ENCODE measurements around the gene ZSWIM1. TPM values are rescaled to one million over a fixed set of nuclear protein-coding genes. Genes with fewer than 3 reads are reported as not detected.

ZSWIM1 gene
- total RNA-seq, 1 experiment from 2014 or later = 17.4 TPM

GRCh38 chr20:45934046-45934585, 53.1 kb downstream of the ZSWIM1 start:
- Mint-ChIP-seq H3K4me3 (peak overlapping the region; percentile 96), H3K4me1 (peaks cover 40% of the 10 kb centered on the region), H3K27me3 (ENCODE audit: low read depth) (no peaks in the 10 kb centered on the region), H3K27ac (peak overlapping the region; percentile 100), H3K36me3 (peaks cover 18% of the 10 kb centered on the region), H3K9me3 (no peaks in the 10 kb centered on the region)
- ATAC-seq (peak; percentile 15), DNase-seq (ENCODE audit: low spot score) (peak; percentile 63)
- ChIA-PET POLR2A (interaction anchor here (0.6 to 3.4 kb wide), 19 partner anchors 8 to 135 kb away, joined by 3 to 43 read pairs (median 4); partner anchors contain the start of genes CTSA, NEURL2, PLTP and SNX21), CTCF (interaction anchor here (0.6 to 5.0 kb wide), 26 partner anchors 10 to 571 kb away, joined by 3 to 48 read pairs (median 4); partner anchors contain the start of genes CTSA, NEURL2, PLTP and SYS1)
- TF ChIP-seq E2F4 (CRISPR knock-in tag; IDR thresholded peaks at IDR 0.05; ENCODE audit: borderline replicate concordance, low read depth) (no peak), SOX15 (CRISPR knock-in tag; IDR thresholded peaks at IDR 0.05) (no peak), ZBTB21 (CRISPR knock-in tag; IDR thresholded peaks at IDR 0.05; ENCODE audit: borderline replicate concordance) (peak; percentile 81; the same call in 1 of the 2 replicates), FOXJ3 (CRISPR knock-in tag; IDR thresholded peaks at IDR 0.05; ENCODE audit: borderline replicate concordance) (no peak), SMAD3 (CRISPR knock-in tag; IDR thresholded peaks at IDR 0.05; ENCODE audit: borderline replicate concordance) (no peak), ELF4 (CRISPR knock-in tag; IDR thresholded peaks at IDR 0.05; ENCODE audit: low read depth) (no peak), ZNF671 (CRISPR knock-in tag; IDR thresholded peaks at IDR 0.05) (0 out of 2 replicates have a peak, but pooled peaks have one; percentile 13), PRDM15 (CRISPR knock-in tag; IDR thresholded peaks at IDR 0.05) (no peak), CREM (CRISPR knock-in tag; IDR thresholded peaks at IDR 0.05) (peak; percentile 18; the same call in 1 of the 2 replicates), ZNF219 (CRISPR knock-in tag; IDR thresholded peaks at IDR 0.05; ENCODE audit: borderline replicate concordance) (no peak), JUN (CRISPR knock-in tag; IDR thresholded peaks at IDR 0.05) (no peak), EMX1 (CRISPR knock-in tag; IDR thresholded peaks at IDR 0.05) (no peak), ZNF263 (CRISPR knock-in tag; IDR thresholded peaks at IDR 0.05; ENCODE audit: low read depth) (no peak), ATF3 (CRISPR knock-in tag; conservative IDR thresholded peaks at IDR 0.05) (no peak), TCF7 (CRISPR knock-in tag; IDR thresholded peaks at IDR 0.05; ENCODE audit: low read depth) (no peak), SMAD4 (CRISPR knock-in tag; IDR thresholded peaks at IDR 0.05) (no peak), E2F5 (CRISPR knock-in tag; IDR thresholded peaks at IDR 0.05) (no peak), HMGA2 (CRISPR knock-in tag; IDR thresholded peaks at IDR 0.05) (no peak), CBFB (CRISPR knock-in tag; IDR thresholded peaks at IDR 0.05; ENCODE audit: low read depth) (no peak), FOXK1 (CRISPR knock-in tag; IDR thresholded peaks at IDR 0.05) (no peak; the same call in 1 of the 2 replicates), ZNF512 (CRISPR knock-in tag; IDR thresholded peaks at IDR 0.05; ENCODE audit: borderline replicate concordance) (no peak), IRF2 (CRISPR knock-in tag; IDR thresholded peaks at IDR 0.05; ENCODE audit: borderline replicate concordance, low read depth) (no peak), STAT6 (CRISPR knock-in tag; conservative IDR thresholded peaks at IDR 0.05; ENCODE audit: low read depth) (no peak), NR1H2 (CRISPR knock-in tag; IDR thresholded peaks at IDR 0.05) (no peak)
- TF ChIP-seq, protein P1, sequence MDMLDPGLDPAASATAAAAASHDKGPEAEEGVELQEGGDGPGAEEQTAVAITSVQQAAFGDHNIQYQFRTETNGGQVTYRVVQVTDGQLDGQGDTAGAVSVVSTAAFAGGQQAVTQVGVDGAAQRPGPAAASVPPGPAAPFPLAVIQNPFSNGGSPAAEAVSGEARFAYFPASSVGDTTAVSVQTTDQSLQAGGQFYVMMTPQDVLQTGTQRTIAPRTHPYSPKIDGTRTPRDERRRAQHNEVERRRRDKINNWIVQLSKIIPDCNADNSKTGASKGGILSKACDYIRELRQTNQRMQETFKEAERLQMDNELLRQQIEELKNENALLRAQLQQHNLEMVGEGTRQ (CRISPR knock-in tag; IDR thresholded peaks at IDR 0.05) = 0 out of 2 replicates have a peak, but pooled peaks have one; percentile 36

All from WTC11 (cell line).